ENCODE results near the gene CAMTA2. TPM values are rescaled to one million over a fixed set of nuclear protein-coding genes. Genes with fewer than 3 reads are reported as not detected.

The CAMTA2 gene
- total and polyA plus RNA-seq, 9 of the 15 experiments (the other 6 are each of a cell fraction or from before 2014, with no cell fraction given) = 0.24 to 25.1 (median 6.3) TPM

GRCh38 chr17:4933646-4934045 is 53.8 kb downstream of the CAMTA2 start:
- peaks cover 21% of the 10 kb centered on the region; the same call in 2 of the 3 replicates for H3K36me3 ChIP-seq (ENCODE audit: control insufficient read depth, insufficient read depth, low read length)
- H3K4me3 ChIP-seq = no peak overlapping the region
- H4K20me1 ChIP-seq (replicated peaks; ENCODE audit: control insufficient read depth, insufficient read depth, low read length) = no peaks in the 10 kb centered on the region
- DNase-seq (ENCODE audit: extremely low read depth in 1 of 4, low spot score in 3 of 4) (no peak), ATAC-seq (no peak), FAIRE-seq (no peak)
- intact Hi-C loops (cut with micrococcal nuclease) (no loop called here), in situ Hi-C loops (cut with MboI) (no loop called here)
- BruUV-seq (replicated peaks) = no TSS peak
- H3K4me1 ChIP-seq (replicated peaks in 1 of 2; ENCODE audit: control insufficient read depth in 2 of 2, insufficient read depth in 2 of 2, low read length in 2 of 2) = peaks cover 6 to 23% of the 10 kb centered on the region in 2 experiments; a peak in 4 of 5 replicates
- H3K79me2 ChIP-seq (ENCODE audit: control insufficient read depth, insufficient read depth, low read length) = peaks cover 9% of the 10 kb centered on the region
- ChIA-PET CTCF (ENCODE audit: low intra/inter-chr PET ratio) (no interaction called here), POLR2A (interaction anchor here (0.6 to 2.1 kb wide), 5 partner anchors 8 to 34 kb away, joined by 3 to 7 read pairs (median 4); partner anchors contain the start of gene SPAG7)
- no peak overlapping the region for H3K27ac ChIP-seq (ENCODE audit: extremely low read depth, low read depth, low read length)
- 63% methylated on average over 3 of the region's 16 CpGs for WGBS (ENCODE audit: insufficient coverage, low coverage, missing lambda C conversion rate)
- no peaks in the 10 kb centered on the region for H3K9me3 ChIP-seq (replicated peaks; ENCODE audit: control insufficient read depth, insufficient read depth, low read depth, low read length)
- no peak overlapping the region for H2AFZ ChIP-seq (ENCODE audit: low read depth, low read length)
- no peak overlapping the region; a peak in 1 of 4 replicates for H3K9ac ChIP-seq (ENCODE audit: insufficient read depth in 1 of 2, low read depth in 2 of 2, low read length in 2 of 2)
- H3K4me2 ChIP-seq (ENCODE audit: insufficient read depth, low read length) = no peak overlapping the region
- no peaks in the 10 kb centered on the region for H3K9me1 ChIP-seq (ENCODE audit: control insufficient read depth, insufficient read depth, low read length)
- no peaks in the 10 kb centered on the region for H3K27me3 ChIP-seq (ENCODE audit: control insufficient read depth in 2 of 2, insufficient read depth in 2 of 2, low read length in 2 of 2)
- TF ChIP-seq NR2C1 (IDR thresholded peaks at IDR 0.05) (no peak), NR2C1 (tag; IDR thresholded peaks at IDR 0.05) (no peak), LARP7 (IDR thresholded peaks at IDR 0.05) (no peak), ZNF232 (CRISPR knock-in tag; IDR thresholded peaks at IDR 0.05) (no peak), SFPQ (IDR thresholded peaks at IDR 0.05; ENCODE audit: low read depth, low read length) (no peak), NFIX (CRISPR knock-in tag; IDR thresholded peaks at IDR 0.05; ENCODE audit: low read depth) (no peak), MLX (CRISPR knock-in tag; conservative IDR thresholded peaks at IDR 0.05) (no peak), ZBTB33 (CRISPR knock-in tag; IDR thresholded peaks at IDR 0.05) (no peak), THAP12 (CRISPR knock-in tag; IDR thresholded peaks at IDR 0.05) (no peak), ZNF280B (CRISPR knock-in tag; IDR thresholded peaks at IDR 0.05) (no peak)
